GM12892 (cell line): ENCODE data around the gene ST6GAL1.

ENCODE experiments used
- POLR2A ChIP-seq: IDR thresholded peaks from 2 replicates; pipeline ENCODE4 v1.6.1; 2011; ENCODE audit warnings: low read depth, low read length, control low read depth
- POLR2AphosphoS5 ChIP-seq: IDR thresholded peaks from 2 replicates; pipeline ENCODE4 v1.6.1; 2011; ENCODE audit warnings: low read depth, low read length, control low read depth
- TAF1 ChIP-seq: IDR thresholded peaks from 2 replicates; pipeline ENCODE4 v1.6.1; 2011; ENCODE audit warnings: low read depth, mild to moderate bottlenecking, control low read depth, low read length, borderline replicate concordance

DNA sequence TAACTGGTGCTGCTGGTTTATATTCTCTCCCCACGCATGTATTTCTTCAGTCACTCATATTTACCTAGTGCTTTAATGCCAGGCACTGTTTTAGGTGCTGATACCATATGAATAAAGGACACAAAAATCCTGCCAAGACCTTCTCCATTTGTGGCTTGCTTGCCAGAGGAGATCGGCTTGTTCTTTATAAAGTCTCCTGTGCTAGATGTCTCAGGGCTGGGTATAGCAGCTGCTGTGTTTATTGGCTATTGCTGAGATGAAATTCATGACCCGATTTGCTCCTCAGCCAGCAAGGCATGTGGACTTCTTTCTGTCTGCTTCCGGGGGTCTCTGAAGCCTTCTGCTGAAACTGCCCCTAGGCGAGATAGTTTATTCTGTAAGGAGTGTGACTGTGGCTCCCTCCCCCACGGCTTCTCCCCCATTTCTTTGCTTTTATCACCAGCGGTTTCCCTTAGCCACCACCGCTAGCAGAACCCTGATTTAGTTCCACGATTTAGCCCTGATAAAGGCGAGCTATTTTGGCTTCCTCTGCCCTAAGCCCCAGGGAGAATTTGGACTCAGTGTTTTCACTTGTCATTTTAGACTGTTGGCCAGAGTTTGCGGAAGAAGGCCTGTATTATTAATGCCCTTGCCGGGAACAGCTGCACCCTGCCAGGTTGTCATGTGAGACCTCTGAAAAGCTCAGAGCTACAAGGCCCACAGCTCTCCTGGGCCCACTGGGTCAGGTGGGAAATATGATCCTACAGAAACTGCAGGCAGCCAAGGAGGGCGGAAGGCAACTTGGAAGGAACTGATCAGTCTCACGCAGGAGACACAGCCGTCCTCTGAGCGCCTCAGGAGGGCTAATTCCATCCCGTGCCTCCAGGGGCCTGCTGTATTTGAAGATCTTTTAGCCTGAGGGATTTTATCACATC, 46.8 kb downstream of the ST6GAL1 start:
- TF ChIP-seq TAF1 (no peak), POLR2A (no peak), POLR2AphosphoS5 (no peak)
